NCI-H524 (cell line): ENCODE data around the gene ANKRD13A.
"Not testable (repeated sequence)": the region's sequence is repeated elsewhere in the genome, so short reads cannot be mapped to it uniquely, and the experiment has no call there.

Experiments
- DNase-seq, 2 experiments: peaks; one replicate each; lab custom pipeline; 2025; lab: John Stamatoyannopoulos, UW

Gene ANKRD13A

DNA sequence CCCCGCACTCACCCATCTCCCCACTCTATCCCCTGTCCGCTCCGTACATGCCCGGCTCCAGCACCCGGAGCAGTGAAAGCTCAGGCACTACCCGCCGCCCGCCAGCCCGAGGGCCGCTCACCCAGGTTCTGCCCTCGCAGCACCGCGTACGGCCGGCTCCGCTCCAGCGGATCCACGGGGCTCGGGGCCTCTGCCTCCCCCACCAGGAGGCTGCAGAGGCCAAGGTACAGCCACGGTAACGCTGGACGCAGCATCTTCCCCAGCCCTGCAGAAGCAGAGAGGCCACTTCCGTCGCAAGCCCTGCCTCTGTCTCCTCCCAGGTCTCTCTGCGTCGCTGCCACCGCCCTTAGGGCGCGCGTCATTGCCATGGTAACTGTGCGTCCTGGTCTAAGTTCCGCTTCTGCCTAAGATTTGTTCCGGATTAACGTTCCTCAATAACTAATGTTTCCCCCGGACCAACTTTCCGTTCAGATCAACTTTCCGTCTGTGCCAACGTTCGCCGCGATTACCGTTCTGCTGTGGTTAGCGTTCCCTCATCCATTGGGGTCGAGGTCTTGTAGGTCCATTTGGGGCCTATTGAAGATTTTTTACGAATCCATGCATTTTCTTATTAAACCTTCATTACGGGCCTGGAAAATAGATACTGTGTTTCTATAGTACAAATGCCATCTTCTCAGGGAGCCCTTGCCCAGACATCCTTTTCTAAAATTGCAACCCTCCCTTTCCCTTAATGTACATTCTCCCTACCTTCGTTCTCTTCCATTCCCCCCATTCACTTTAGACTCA is 49.2 kb downstream of the ANKRD13A start, which contains the start of gene C12orf76:
Gene C12orf76 (minus strand): TSS at position 281 of the 786 bp plus-strand sequence. CDS start 27 bp downstream, at position 254.
- peak; percentile 93 to 96 for DNase-seq

DNA sequence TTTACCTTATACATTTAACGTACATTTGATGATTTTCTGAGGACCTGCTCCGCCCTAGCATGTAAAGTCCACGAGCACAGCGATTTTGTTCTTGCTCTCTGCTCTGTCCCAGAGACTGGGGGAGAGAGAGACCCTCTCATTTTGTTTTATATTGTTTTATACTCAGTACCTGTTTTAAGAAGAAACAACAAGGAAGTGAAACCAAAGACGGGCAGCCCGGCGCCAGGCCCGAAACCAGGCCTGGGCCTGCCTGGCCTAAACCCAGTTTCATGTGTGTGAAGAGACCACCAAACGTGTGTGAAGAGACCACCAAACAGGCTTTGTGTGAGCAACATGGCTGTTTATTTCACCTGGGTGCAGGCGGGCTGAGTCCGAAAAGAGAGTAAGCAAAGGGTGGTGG is 49.8 kb downstream of the ANKRD13A start:
- not testable (repeated sequence) for DNase-seq

DNA sequence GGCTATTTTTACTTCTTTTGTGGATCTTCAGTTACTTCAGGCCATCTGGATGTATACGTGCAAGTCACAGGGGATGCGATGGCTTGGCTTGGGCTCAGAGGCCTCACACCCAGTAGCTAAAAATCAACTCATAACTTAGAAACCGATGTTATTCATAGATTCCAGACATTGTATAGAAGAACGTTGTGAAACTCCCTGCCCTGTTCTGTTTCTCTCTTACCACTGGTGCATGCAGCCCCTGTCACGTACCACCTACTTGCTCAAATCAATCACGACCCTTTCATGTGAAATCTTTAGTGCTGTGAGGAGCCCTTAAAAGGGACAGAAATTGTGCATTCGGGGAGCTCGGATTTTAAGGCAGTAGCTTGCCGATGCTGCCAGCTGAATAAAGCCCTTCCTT is 50.4 kb downstream of the ANKRD13A start:
- DNase-seq, result not testable (repeated sequence)

DNA sequence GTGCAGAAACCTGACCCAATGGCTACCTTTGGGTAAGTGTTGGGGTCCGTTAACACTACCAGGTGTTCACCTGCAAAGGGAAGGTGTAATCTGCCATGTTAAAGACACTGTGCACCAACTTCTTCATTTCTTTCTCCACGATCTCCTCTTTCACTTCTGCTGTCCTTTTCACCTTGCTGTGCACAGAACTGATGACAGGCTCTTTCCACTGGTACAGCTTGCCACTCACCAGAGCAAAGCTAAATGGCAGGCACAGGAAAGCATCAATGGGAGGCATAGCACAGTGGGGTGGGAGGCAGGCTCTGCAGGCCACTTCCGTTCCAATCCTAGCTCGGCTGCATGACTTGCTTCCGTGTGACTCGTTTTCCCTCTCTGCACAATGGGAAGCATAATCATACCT is 51.7 kb downstream of the ANKRD13A start:
- DNase-seq, result no peak

DNA sequence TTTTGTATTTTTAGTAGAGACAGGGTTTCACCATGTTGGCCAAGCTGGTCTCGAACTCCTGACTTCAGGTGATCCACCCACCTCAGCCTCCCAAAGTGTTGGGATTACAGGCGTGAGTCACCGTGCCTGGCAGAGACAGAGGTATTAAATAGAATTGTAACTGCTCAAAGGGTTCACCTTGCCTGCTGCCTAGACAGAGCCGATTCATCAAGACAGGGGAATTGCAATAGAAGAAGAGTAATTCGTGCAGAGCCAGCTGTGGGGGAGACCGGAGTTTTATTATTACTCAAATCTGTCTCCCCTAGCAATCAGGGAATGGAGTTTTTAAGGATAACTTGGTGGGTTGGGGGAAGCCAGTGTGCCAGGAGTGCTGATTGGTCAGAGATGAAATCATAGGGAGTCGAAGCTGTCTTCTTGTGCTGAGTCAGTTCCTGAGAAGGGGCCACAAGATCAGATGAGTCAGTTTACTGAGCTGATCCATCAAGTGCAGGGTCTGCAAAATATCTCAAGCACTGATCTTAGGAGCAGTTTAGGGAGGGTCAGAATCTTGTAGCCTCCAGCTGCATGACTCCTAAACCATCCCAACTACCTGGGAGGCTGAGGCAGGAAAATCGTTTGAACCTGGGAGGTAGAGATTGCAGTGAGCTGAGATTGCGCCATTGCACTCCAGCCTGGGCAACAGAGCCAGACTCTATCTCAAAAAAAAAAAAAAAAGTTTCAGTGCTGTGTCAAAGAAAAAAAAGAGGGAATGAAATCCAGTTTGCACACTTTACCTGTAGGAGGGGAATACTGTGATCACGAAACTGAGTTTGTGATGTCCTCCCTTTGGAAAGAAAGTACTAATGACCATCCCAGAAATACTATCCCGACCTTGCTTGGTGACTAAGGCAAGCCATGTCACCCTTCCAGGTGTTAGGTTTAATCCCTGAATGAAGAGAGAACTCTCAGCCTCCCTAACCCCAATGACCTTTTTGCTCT is 56.4 kb downstream of the ANKRD13A start:
- not testable (repeated sequence) for DNase-seq

DNA sequence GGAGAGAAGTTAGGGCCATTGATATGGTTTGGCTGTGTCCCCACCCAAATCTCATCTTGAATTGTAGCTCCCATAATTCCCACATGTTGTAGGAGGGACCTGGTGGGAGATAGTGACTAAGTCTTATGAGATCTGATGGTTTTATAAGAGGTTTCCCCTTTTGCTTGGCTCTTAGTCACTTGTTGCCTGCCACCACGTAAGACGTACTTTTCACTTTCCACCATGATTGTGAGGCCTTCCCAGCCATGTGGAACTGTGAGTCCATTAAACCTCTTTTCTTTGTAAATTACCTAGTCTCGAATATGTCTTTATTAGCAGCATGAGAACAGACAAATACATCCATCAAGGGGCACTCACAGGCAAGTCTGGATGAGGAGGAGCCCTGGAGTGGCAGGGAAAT is 57.4 kb downstream of the ANKRD13A start:
- DNase-seq, result not testable (repeated sequence)

DNA sequence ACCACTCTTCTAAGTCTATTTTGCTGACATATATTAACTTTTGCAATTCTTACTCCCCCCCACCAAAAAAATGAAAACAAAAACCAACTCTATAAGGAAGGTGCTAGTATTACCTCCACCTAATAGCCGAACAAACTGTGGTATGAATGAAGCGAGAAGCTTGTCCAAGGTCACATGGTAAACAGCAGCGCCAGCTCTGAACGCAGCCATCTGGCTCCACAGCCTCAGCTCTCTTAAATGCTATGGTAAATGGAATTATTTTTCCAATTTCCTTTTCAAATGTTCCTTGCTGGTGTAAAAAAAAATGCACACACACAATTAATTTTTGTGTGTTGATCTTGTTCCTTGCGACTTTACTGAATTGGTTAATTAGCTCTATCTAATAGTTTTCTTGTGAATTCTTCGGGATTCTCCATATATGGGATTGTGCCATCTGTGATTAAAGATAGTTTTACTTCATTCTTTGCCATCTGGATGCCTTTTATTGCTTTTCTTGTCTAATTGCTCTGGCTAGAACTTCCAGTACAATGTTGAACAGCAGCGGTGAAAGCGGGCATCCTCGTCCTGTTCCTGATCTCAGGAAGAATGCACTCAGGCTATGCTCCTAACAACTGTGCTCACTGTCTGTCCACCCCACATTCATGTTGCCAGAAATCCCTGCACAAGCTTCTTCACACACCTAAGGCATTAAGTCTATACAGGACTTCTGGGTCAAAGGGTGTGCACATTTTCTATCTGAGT is 59.8 kb downstream of the ANKRD13A start:
- peak; percentile 11 to 39 for DNase-seq

DNA sequence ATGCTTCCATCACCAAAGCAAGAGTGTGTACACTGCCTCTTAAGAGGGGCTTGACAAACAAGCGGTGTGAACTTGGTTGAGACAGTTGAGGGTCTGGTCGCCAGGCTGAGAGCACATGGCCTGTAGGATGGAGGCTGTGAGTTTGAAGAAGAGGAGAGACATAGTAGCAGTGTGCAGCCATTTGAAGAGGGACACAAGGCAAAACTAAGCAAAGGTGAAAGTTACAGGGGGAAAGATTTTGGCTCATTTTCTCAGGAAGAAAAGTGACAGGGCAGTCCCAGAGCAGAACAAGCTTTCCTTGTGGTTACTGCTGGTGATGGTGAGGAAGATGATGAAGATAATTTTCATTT is 60.4 kb downstream of the ANKRD13A start:
- no peak for DNase-seq

DNA sequence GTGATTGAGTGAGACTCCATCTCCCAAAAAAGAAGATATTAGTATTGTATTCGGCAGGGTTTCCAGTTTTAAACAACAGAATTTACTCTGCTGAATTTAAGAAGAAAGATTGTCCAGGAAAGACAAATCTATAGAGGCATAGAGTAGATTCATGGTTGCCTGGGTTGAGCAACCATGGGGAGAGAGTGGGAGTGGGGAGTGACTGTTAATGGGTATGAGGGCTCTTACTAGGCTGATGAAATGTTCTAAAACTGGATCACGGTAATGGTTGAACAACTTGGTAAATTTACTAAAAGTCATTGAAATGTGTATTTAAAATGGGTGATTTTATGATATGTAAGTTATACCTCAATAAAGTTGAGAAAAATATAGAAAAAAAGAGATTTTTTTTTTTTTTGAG is 63.0 kb downstream of the ANKRD13A start:
- DNase-seq, result no peak

DNA sequence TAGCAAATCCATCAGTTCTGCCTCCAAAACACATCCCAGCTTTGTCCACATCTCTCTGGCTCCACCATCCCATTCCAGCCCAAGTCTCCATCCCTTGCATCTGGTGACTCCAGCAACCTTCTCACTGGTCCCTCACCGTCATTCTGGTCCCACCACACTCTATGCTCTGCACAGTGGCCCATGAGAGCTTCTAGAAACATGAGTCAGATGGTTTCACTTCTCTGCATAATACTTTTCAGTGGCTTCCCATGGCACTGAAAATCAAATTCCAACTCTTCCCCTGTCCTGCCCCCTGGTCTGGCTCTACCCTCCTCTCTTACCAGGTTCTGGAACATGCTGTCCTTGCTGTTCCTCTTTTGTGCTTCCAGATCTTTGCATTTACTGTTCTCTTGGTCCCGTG is 66.3 kb downstream of the ANKRD13A start:
- DNase-seq, result no peak

DNA sequence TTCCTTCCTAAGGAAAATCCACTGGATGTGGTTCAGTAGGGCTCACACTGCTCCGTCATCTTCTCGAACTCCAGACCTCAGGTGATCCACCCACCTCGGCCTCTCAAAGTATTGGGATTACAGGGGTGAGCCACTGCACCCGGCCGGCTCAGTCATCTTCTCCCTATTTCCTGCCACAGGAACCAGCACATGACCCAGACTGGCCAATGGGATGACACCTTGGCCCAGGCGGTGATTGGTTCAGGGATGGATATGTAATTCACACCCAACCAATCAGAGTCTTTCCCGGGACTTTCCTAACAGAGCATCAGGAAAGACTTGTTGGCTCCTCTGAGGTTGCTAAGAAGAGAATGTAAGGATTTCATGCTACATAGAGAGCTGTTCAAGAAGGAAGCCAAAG is 68.3 kb downstream of the ANKRD13A start:
- DNase-seq, result no peak

DNA sequence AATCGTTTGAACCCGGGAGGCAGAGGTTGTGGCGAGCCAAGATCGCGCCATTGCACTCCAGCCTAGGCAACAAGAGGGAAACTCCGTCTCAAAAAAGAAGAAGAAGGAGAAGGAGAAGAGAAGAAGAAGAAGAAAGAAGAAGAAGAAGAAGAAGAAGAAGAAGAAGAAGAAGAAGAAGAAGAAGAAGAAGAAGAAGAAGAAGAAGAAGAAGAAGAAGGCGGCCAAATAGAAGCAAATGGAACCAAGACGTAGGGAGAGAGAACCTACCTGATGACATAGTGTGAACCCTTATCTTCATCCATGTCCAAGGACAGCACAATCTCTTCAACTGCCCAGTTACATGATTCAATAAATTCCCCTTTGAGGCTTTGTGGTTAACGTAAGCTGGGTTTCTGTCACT is 68.9 kb downstream of the ANKRD13A start:
- not testable (repeated sequence) for DNase-seq

DNA sequence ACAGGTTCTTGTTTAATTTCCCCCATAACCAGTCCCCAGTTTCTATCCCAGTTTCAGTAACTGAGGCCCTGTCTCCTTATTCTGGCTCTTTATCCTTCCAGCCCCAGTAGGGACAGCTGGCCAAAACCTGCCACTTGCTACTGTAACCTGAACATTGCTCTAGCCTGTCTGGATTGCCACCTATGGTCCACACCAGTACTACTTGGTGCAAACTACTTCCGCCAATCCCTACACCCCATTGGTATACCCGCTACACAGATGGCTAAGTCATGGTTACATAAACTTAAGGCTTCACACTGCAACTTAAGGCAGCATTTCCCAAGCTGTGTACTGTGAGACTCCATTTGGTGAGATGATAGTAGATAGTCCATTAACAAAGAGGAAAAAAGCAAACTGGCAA is 69.4 kb downstream of the ANKRD13A start:
- DNase-seq, result no peak

DNA sequence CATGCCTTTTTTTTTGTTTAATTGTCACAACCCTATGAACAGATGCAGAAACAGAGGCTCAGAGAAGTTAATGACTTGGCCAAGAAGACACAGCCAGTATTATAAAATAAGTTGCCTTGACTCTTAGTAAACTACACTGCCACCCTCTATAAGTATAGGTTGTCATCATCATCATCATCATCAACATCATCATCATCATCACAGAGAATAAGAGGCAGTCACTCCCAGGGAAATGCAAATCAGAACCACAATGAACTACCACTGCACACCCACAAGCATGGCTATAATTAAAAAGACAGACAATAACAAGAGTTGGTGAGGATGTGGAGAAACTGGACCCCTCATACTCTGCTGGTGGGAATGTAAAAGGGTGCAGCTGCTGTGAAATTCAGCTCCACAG is 72.3 kb downstream of the ANKRD13A start:
- DNase-seq, result no peak

DNA sequence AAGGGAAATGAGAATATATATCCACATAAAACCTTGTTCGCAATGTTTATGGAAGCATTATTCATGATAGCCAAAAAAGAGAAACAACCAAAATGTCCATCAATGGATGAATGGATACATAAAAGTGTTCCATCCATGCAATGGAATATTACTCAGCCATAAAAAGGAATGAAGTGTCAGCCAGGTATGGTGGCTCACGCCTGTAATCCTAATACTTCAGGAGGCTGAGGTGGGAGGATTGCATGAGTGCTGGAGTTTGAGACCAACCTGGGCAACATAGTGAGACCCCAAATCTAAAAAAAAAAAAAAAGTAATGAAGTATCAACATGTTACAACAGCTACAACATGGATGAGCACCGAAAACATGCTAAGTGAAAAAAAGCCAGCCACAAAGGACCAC is 72.7 kb downstream of the ANKRD13A start:
- no peak for DNase-seq

DNA sequence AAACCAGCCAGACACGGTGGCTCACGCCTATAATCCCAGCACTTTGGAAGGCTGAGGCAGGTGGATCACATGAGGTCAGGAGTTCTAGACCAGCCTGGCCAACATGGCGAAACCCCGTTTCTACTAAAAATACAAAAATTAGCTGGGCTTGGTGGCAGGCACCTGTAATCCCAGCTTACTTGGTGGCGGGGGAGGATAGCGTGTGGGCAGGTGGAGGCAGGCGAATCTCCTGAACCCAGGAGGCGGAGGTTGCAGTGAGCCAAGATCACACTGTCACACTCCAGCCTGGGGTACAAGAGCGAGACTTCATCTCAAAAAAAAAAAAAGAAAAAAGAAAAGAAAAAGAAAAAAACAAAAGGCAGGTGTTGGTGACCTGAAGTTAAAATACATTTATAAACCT is 73.4 kb downstream of the ANKRD13A start:
- not testable (repeated sequence) for DNase-seq

DNA sequence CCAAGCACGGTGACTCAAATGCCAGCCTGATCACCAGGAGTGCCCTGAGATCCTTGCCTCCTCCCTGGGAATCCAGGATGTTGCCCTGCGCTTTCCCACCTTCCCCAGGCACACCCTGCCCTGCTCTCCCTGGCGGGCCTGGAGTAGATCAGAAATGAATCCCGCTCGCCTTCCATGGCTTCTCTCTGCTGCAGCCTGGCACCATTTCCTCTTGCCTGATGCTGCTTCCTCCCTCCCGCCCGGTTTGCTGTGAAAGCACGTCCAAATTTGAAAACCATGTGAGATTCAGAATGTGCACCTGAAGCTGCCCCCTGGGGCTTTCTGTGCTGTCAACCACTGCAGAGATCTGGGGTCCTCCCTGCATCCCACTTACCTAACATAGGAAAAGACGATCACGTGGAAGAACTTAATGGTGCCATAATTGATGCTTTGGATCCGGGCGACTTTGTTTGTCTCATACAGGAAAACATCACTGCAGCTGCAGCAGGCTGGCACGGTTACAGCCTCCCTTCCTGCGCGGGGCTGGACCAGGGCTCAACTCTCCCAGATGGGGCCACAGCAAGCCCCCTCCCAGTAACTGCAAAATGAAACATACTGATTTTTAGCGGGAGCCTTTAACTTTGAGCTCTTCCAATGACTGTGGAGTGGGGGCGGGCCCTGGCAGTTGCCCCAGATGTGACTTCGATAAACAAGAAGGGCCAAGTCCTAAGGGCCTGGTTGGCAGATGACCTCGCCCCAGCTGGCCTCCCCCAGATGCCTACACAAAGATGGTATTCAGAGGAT is 74.0 kb downstream of the ANKRD13A start:
- no peak for DNase-seq

DNA sequence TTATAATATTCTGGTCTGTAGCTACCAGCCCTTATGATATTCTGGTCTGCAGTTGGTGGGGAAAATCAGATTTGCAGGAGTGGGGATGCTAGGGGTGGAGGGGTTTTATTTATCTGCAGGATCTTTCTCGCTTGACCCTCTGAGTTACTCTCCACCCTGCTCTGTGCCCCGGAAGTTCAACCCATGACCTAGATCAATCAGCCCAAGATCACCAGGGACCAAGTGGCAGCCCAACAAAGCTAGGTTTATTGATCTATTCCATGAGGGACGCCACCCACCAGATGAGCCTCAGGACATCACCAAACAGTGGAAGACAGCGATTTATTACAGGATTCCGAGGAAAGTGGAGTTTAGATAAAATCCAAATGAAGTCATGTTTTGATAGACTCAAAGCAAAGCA is 74.9 kb downstream of the ANKRD13A start:
- DNase-seq, result no peak

DNA sequence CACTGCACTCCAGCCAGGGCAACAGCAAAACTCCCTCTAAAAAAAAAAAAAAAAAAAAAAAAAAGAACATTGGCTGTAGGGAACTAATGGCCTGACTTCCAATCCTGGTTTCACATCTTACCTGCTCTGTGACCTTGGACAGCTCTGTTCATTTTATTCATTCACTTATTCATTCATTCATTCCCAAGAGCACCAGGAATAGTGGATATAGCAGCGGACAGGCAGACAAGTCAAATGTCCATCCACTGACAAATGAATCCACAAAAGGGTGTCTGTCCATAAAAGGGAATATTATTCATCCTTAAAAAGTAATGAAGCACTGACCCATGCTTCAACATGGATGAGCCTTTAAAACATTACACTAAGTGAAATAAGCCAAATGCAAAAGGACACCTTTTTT is 76.7 kb downstream of the ANKRD13A start:
- DNase-seq, result no peak

DNA sequence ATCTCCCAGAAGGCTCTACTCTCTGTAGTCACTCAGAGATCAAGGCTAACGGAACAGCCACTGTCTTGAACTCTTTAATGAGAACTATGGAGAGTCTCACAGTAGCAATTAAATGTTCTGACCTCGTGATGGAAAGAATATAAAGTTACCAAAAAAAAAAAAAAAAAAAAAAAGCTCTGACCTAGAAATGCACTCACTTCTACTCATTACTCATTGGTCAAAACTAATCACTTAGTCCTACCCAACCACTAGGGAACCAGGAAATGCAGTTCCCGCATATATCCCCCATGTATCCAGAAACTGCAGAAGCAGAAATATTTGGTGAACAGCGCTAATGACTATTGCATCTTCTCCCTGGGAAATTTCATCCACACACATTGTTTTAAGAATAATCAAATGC is 78.6 kb downstream of the ANKRD13A start:
- DNase-seq, result no peak
